Measurements from ENCODE around the gene PRDM11. TPM values are rescaled to one million over a fixed set of nuclear protein-coding genes. Genes with fewer than 3 reads are reported as not detected.
"Not testable (repeated sequence)": the region's sequence is repeated elsewhere in the genome, so short reads cannot be mapped to it uniquely, and the experiment has no call there.

Gene PRDM11
- total RNA-seq, 1 donor from 2014 or later: 11.7 TPM

DNA sequence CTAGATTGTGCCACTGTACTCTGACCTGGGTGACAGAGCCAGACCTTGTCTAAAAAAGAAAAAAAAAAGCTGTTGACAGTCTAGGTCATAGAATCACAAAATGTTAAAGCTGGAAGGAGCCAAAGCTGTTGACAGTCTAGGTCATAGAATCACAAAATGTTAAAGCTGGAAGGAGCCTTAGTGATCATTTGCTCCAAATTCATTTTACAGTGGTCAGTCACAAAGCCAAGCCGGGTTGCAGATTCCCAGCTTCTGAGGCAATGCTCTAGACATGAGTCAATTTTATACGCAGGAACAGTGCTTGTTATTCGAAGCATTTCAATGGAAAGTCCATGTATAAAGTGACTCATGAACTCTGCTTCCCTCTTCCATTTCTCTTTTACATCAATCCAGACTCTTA lies 92.3 kb downstream of the PRDM11 start:
- peak; percentile 27 for DNase-seq

GRCh38 chr11:45239733-45240132 lies 93.3 kb downstream of the PRDM11 start:
- no peak for DNase-seq

GRCh38 chr11:45243967-45244366 lies 97.5 kb downstream of the PRDM11 start:
- no peak for DNase-seq

DNA sequence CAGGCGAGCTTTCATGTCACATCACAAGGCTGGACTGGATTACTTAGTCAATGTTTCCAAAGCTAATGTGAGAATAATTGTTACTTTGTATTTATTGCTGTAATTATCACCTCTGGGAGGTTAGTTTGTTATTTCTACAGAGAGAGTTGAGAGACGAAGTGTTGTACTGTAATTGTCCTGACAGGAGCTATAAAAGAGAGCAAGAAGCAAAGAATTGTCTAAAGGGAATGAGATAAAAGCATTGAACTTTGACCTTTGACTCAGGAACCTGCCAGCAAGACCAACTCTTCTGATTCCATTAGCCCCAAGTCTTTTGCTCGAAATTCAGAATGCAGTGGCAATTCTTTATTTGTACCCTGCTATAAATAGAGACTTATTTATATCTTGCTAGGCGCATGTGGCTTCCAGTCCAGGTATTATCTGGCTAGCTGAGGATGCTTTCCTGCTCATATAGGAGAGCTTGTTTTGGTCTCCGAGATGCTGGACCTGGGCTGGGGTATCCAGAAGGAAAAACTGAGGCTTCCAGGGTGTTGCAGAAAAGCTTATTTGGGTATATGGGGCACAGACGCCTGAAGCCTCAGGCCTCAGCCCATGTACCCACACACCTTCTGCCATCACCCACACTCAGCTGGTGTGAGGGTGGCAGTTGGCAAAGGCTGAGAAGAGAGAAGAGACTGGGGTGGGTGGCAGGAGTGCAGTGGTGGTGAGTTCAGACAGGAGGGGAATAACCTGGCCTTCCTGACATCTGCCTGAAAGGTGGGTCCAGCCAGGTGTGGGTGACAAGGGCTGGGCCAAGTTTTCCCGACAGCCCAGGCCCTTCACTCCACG lies 99.0 kb downstream of the PRDM11 start:
- no peak for DNase-seq

DNA sequence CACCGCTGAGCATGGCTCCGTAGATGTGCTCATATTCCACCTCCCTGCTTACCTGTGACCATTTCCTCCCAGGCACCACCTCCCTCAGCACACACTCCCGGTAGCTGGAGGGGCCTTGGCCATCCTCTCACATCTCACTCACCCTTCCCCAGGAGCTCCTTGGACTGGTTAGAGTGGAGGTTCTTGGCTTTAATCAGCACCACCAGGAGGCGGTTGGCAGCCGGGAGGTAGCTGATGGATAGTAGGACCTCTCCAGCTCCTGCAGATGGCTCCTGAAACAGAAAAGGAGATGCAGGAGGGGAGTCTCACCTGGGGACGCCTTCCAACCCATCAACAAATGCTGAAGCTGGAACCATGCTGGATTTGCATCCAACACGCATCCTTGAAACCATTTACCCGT lies 99.8 kb downstream of the PRDM11 start:
- no peak for DNase-seq

GRCh38 chr11:45247433-45247832 lies 101.0 kb downstream of the PRDM11 start:
- no peak for DNase-seq

DNA sequence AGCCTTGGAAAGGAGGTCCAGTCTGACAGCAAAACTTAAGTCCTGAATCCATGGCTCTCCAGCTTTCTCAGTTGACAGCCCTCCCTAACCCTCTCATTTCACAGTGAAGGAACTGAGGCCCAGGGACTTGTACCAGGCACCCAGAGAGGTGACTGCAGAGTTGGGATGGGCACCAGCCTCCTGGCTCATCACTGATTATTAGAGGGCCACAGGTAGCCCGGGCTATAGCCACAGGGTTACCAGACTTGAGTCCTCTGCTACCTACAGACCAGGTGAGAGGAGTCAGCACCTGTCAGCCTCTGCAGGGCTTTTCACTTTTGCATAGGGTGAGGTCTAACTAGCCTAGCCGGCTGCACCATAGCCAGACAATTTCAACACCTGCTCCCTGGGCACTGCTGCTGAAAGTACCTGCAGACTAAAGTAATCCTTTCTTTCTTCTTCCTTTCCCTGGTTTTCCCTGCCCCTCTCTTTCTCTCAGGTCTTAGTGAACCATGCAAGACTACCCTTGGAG lies 102.1 kb downstream of the PRDM11 start:
- DNase-seq: no peak

DNA sequence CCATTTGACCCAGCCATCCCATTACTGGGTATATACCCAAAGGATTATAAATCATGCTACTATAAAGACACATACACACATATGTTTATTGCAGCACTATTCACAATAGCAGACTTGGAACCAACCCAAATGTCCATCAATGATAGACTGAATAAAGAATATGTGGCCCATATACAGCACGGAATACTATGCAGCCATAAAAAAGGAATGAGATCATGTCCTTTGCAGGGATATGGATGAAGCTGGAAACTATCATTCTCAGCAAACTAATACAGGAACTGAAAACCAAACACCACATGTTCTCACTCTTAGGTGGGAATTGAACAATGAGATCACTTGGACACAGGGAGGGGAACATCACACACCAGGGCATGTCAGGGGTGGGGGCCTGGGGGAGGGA lies 102.9 kb downstream of the PRDM11 start:
- DNase-seq: not testable (repeated sequence)

GRCh38 chr11:45250035-45250718 lies 103.7 kb downstream of the PRDM11 start:
- DNase-seq: no peak

GRCh38 chr11:45252134-45252856 lies 105.9 kb downstream of the PRDM11 start:
- DNase-seq: peak; percentile 66

GRCh38 chr11:45252877-45253276 lies 106.4 kb downstream of the PRDM11 start:
- no peak for DNase-seq

DNA sequence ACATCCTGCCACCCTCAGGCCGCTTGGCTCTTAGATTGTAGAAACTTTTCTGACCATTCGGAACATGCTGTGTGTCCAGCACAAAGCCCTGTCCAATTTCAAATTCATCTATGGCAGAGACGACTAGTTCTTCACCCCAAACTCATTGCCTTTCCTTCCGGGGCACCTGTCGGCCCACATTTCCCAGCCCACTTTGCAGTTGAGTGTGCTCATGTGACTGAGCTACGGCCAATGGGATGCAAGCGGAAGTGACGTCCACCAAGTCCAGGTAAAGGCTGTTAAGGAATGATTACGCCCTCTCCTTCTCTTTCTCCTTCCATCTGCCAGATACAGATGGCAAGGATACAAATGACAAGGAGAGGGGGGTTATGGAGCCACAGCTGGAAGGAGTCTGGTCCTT lies 107.2 kb downstream of the PRDM11 start:
- no peak for DNase-seq

DNA sequence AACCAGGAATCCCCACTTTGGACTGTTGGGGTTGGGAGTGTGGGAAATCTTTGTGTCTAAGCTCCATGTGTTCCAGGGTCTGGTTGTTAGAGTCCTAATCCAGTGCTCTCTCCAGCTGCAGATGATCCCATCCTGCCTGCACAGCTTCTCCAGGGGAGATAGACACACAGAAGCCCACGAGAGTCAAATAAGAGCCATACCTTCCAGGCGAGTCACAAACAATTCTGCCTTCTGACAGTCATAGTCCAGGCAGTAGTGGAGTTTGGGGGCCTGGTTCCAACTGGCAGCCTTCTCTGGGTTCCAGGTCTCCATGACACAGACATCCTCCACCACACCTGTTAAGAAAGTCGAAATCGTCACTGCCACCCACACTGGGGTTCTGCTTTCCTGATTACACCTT lies 107.6 kb downstream of the PRDM11 start:
- DNase-seq: no peak

DNA sequence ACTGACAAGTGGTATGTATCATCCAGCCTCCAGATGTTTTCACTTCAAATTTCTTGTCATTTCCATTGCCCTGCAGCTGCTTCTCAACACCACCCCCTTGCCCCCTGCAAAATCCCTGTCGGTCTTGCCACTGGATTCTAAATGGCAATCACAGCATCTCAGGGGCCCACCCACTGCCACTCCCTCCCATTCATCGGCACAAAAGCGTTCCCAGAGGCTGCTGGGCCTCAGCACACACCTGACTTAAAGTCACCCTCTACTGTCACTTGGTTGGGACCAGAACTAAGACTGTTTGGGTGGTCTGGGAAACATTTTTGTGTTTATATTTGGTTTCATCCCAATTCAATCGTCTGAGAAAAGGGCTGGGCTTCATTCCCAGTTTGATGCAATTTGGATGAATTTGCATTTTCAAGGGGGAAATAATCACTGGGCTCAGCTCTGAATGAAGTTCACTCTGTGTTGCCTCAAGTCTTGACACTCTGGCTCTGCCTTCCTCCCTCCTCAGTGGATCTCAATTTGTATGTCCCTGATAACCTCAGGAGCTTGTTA lies 112.6 kb downstream of the PRDM11 start:
- DNase-seq: no peak

- DNase-seq: no peak
Observed at GRCh38 chr11:45259592-45259991, 113.2 kb downstream of the PRDM11 start.

- DNase-seq: no peak
Observed at GRCh38 chr11:45260071-45260470, 113.6 kb downstream of the PRDM11 start.

DNA sequence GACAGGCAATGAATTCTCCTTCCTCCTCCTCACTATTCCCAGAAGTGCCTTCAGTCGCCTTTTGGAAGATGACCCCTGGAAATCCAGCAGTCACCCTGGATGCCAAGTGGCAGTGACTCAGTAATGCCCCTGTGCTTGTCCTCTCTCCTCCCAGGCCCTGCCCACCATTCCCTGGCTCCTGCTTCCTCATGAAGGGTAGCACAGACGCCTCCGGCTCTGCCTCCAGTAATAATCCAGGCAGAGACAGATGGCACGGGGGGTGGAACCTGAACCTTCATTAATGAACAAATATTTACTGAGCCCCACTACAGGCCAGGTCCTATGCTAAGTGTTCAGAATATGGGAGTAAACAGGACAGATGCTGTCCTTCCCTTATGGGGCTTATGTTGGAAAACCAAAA lies 116.5 kb downstream of the PRDM11 start:
- DNase-seq: no peak

- DNase-seq: no peak
Observed at GRCh38 chr11:45263773-45264172, 117.3 kb downstream of the PRDM11 start.

DNA sequence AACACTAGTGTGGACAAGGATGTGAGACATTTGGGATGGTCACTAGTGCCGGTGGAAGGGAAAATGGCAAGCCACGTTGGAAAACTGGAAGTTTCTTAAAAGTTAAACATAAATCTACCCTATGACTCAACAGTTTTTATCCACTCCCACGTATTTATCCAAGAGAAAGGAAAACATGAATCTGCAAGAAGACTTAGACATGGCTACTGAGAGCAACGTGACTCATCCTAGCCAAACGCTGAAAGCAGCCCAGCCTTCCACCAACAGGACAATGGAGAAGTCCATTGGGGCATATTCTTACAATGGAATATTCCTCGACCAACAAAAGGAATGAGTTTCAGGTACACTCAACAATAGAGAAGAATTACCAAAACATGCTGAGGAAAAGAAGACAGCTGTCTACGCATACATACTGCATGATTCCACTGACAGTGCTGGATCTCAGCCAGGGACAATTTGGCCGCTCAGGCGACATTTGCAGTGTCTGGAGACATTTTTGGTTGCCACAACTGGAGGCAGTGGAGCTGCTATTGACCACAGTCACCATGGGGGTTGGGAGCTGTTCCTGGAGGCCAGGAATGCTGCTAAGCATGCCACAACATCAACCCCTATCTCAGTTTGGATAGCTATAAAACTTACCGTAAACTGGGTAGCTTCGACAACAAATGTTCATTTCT lies 118.5 kb downstream of the PRDM11 start:
- peak; percentile 83 for DNase-seq

- no peak for DNase-seq
Observed at GRCh38 chr11:45265969-45266675, 119.7 kb downstream of the PRDM11 start.

DNA sequence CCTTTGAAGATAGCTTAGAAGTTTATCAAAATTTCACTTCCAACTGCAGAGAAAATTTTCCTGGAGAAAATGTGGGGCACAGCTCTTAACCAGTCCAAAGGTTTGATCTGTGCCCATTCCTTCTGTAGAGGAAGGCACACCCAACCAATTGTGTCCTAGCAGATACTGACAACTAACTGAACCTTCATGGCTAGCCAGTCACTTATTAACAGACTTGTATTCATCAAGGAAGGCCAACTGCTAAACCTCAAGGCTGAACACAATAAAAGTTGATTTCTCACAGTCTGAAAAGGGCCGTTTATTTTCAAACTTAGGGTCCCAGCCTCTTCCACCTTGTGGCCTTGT lies 120.2 kb downstream of the PRDM11 start:
- DNase-seq: no peak

DNA sequence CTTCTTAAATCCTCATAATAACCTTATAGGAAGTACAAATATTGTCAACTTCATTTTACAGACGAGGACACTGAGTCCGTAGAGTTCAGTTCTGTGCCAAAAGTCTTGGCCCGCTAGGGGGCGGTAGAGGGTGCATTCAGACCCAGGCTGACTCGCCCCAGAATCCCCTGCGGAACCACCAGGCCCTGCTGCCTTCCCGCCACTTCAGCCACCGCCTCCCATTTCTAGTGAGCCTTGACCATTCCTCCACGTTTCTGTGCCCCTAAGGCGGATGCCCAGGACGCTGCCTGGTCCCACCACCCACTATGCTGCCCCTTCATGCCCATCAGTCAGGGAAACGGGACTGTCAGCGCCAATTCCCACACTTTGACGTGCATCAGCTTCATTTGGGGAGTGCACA lies 120.6 kb downstream of the PRDM11 start:
- DNase-seq: no peak

Data from dermis blood vessel endothelial cell (primary cell).